ENCODE measurements around the gene PLK1.

DNA sequence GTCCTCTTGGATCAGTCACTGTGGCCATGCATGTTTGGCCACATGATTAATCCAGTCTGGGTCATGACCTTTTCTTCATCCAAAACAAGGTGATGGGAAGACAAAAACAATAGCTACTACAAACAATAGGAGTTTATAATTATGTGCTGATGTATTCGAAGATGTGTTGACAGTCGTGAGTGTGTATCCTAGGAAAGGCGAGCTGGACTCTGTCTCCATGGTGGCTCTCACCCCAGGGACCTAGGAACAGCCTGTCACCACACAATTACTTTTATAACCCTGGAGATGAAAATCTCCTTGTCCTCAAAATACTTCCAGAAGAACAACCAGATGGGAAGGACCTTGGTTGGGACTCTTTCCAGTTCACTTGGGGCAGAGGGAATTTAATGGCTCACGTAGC lies 9.8 kb upstream of the PLK1 start:
- TF ChIP-seq, protein P1, sequence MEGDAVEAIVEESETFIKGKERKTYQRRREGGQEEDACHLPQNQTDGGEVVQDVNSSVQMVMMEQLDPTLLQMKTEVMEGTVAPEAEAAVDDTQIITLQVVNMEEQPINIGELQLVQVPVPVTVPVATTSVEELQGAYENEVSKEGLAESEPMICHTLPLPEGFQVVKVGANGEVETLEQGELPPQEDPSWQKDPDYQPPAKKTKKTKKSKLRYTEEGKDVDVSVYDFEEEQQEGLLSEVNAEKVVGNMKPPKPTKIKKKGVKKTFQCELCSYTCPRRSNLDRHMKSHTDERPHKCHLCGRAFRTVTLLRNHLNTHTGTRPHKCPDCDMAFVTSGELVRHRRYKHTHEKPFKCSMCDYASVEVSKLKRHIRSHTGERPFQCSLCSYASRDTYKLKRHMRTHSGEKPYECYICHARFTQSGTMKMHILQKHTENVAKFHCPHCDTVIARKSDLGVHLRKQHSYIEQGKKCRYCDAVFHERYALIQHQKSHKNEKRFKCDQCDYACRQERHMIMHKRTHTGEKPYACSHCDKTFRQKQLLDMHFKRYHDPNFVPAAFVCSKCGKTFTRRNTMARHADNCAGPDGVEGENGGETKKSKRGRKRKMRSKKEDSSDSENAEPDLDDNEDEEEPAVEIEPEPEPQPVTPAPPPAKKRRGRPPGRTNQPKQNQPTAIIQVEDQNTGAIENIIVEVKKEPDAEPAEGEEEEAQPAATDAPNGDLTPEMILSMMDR (IDR thresholded peaks at IDR 0.05; ENCODE audit: low read length), result no peak
- no peak for TF ChIP-seq EZH2 (optimal IDR thresholded peaks at IDR 0.05; ENCODE audit: low read depth, low read length)
